Ascending aorta (tissue), 2 donors: ENCODE results near the gene CCDC66. TPM values are rescaled to one million over a fixed set of nuclear protein-coding genes. Genes with fewer than 3 reads are reported as not detected.
"Not testable (repeated sequence)": the region's sequence is repeated elsewhere in the genome, so short reads cannot be mapped to it uniquely, and the experiment has no call there.

Source experiments
- DNase-seq, 2 donors: peaks; one replicate each; pipeline ENCODE4 v3.0.0-alpha.2; 2019; ENCODE audit warnings: low spot score in 2 of 2
- H3K27ac ChIP-seq, 2 donors: fragments of 200-600 bp; sonication (generic); one replicate each; pipeline ENCODE4 v1.5.1; 2016 to 2017; ENCODE audit warnings: mild to moderate bottlenecking in 1 of 2
- H3K27me3 ChIP-seq: fragments of 200-600 bp; sonication (generic); one replicate; pipeline ENCODE4 v1.5.1; 2017
- H3K36me3 ChIP-seq, 2 donors: fragments of 200-600 bp; sonication (generic); one replicate each; pipeline ENCODE4 v1.5.1; 2016
- H3K4me1 ChIP-seq, 2 donors: fragments of 200-600 bp; sonication (generic); one replicate each; pipeline ENCODE4 v1.5.1; 2016 to 2017; ENCODE audit warnings: mild to moderate bottlenecking in 1 of 2
- H3K4me3 ChIP-seq, 2 donors: fragments of 200-600 bp; sonication (generic); one replicate each; pipeline ENCODE4 v1.5.1; 2016 to 2017; ENCODE audit warnings: mild to moderate bottlenecking in 1 of 2
- H3K9me3 ChIP-seq, 2 donors: fragments of 200-600 bp; sonication (generic); one replicate each; pipeline ENCODE4 v1.5.1; 2016
- CTCF ChIP-seq, 3 experiments: fragments of 200-600 bp in 2 of 3; fragments of 450-650 bp in 1 of 3; sonication (generic) in 2 of 3; IDR thresholded peaks; one replicate each; pipeline ENCODE4 v1.5.1; 2016 to 2019; ENCODE audit warnings: antibody characterized with exemption in 3 of 3, mild to moderate bottlenecking in 1 of 3, moderate library complexity in 1 of 3
- intact Hi-C: fragments of 100-400 bp; cut with DNase I; formaldehyde crosslinking; loops from one replicate; pipeline ENCODE4 v1.15.1; 2023
- total RNA-seq: library from RNA; depleted of rRNA; stranded (reverse); fragments of >200 nt; gene quantifications from one replicate; pipeline ENCODE4 v1.1.0, GENCODE V29; 2016

Gene CCDC66
- total RNA-seq, 1 donor from 2014 or later, result 11.4 TPM

GRCh38 chr3:56593455-56594158 is 36.6 kb downstream of the CCDC66 start:
- no peak for TF ChIP-seq CTCF (IDR thresholded peaks at IDR 0.05)
- Histone ChIP-seq H3K36me3 (peaks cover 12 to 53% of the 10 kb centered on the region in 2 donors), H3K27ac (no peak overlapping the region), H3K9me3 (no peaks in the 10 kb centered on the region), H3K4me3 (no peak overlapping the region), H3K4me1 (no peaks in the 10 kb centered on the region), H3K27me3 (no peaks in the 10 kb centered on the region)
- intact Hi-C loops, result no loop called here
- no peak for DNase-seq

- H3K27me3 ChIP-seq, result no peaks in the 10 kb centered on the region
- TF ChIP-seq CTCF (IDR thresholded peaks at IDR 0.05), result no peak
- no peaks in the 10 kb centered on the region for H3K4me1 ChIP-seq
- no peaks in the 10 kb centered on the region for H3K9me3 ChIP-seq
- peaks cover 12 to 59% of the 10 kb centered on the region in 2 donors for H3K36me3 ChIP-seq
- DNase-seq, result no peak
- H3K4me3 ChIP-seq, result no peak overlapping the region
- no peak overlapping the region for H3K27ac ChIP-seq
- intact Hi-C loops, result no loop called here
Measured at GRCh38 chr3:56595975-56596840, 39.2 kb downstream of the CCDC66 start.

- H3K27me3 ChIP-seq, DNase-seq, H3K4me1 ChIP-seq, intact Hi-C loops, H3K4me3 ChIP-seq, H3K27ac ChIP-seq: not testable (repeated sequence)
- Histone ChIP-seq H3K36me3 (peaks cover 14 to 42% of the 10 kb centered on the region in 2 donors), H3K9me3 (peaks cover 0 to 10% of the 10 kb centered on the region in 2 donors)
Measured at GRCh38 chr3:56608479-56608878, 51.5 kb downstream of the CCDC66 start.

GRCh38 chr3:56610669-56611335 is 53.8 kb downstream of the CCDC66 start:
- H3K27ac ChIP-seq, result no peak overlapping the region
- no peaks in the 10 kb centered on the region for H3K27me3 ChIP-seq
- H3K36me3 ChIP-seq, result peaks cover 5 to 35% of the 10 kb centered on the region in 2 donors
- intact Hi-C loops, result no loop called here
- no peaks in the 10 kb centered on the region for H3K4me1 ChIP-seq
- peaks cover 0 to 4% of the 10 kb centered on the region in 2 donors for H3K9me3 ChIP-seq
- TF ChIP-seq CTCF (IDR thresholded peaks at IDR 0.05), result no peak
- no peak for DNase-seq
- no peak overlapping the region for H3K4me3 ChIP-seq

- no peak for DNase-seq
- TF ChIP-seq CTCF (IDR thresholded peaks at IDR 0.05), result no peak
Measured at GRCh38 chr3:56611364-56611763, 54.4 kb downstream of the CCDC66 start.

More at GRCh38 chr3:56611364-56611763, 54.4 kb downstream of the CCDC66 start:
- H3K9me3 ChIP-seq, result peaks cover 0 to 2% of the 10 kb centered on the region in 2 donors
- intact Hi-C loops, result no loop called here
- no peak overlapping the region for H3K4me3 ChIP-seq
- H3K27ac ChIP-seq, result no peak overlapping the region
- no peaks in the 10 kb centered on the region for H3K4me1 ChIP-seq
- peaks cover 2 to 35% of the 10 kb centered on the region in 2 donors for H3K36me3 ChIP-seq
- H3K27me3 ChIP-seq, result no peaks in the 10 kb centered on the region
